Measurements from ENCODE around the gene R3HDM4. TPM values are rescaled to one million over a fixed set of nuclear protein-coding genes. Genes with fewer than 3 reads are reported as not detected.
A peak's percentile ranks its signal among the peaks of the same experiment; 100 is the strongest.

R3HDM4 gene
- total and polyA plus RNA-seq, 11 donors, result 17.1 to 47.1 (median 24.2) TPM

- Histone ChIP-seq H3K9me3 (no peaks in the 10 kb centered on the region), H3K27me3 (peaks cover 38 to 54% (median 48%) of the 10 kb centered on the region in 9 donors), H3K36me3 (no peaks in the 10 kb centered on the region), H3K4me3 (peak overlapping the region in 1 of 12 donors; percentile 20), H3K4me1 (peaks cover 7 to 55% (median 30%) of the 10 kb centered on the region in 12 donors), H3K27ac (no peak overlapping the region)
- WGBS, 4 donors, result 1 to 4% (median 4%) methylated on average over 17 to 58 of the region's 58 CpGs
- DNase-seq, result peak in 1 of 5 donors; percentile 19
- intact Hi-C loops (cut with DNase I), result loop anchor here in 4 of 10 donors (5.0 kb wide), 2 partner anchors 41 to 51 kb away; no protein-coding TSS in a partner anchor
- no peak for TF ChIP-seq POLR2A (IDR thresholded peaks at IDR 0.05)
- TF ChIP-seq, protein P1, sequence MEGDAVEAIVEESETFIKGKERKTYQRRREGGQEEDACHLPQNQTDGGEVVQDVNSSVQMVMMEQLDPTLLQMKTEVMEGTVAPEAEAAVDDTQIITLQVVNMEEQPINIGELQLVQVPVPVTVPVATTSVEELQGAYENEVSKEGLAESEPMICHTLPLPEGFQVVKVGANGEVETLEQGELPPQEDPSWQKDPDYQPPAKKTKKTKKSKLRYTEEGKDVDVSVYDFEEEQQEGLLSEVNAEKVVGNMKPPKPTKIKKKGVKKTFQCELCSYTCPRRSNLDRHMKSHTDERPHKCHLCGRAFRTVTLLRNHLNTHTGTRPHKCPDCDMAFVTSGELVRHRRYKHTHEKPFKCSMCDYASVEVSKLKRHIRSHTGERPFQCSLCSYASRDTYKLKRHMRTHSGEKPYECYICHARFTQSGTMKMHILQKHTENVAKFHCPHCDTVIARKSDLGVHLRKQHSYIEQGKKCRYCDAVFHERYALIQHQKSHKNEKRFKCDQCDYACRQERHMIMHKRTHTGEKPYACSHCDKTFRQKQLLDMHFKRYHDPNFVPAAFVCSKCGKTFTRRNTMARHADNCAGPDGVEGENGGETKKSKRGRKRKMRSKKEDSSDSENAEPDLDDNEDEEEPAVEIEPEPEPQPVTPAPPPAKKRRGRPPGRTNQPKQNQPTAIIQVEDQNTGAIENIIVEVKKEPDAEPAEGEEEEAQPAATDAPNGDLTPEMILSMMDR (IDR thresholded peaks at IDR 0.05), result no peak
- no peak for ATAC-seq
Observed at GRCh38 chr19:918481-919198, 5.6 kb upstream of the R3HDM4 start.

DNA sequence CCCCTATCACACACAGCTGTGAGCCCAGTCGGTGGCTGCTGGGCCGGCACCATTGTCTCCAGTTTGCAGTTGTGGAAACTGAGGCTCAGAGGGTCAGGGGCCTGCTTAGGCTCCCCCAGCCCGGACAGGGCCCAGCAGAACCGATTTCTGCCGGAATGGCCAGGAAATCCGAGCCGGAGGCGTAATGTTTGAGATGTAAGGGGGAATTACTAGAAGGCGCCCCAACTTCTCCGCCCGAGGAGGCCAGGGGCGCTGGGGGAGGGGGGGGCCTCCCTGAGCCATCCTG, 5.1 kb upstream of the R3HDM4 start:
- Histone ChIP-seq H3K9me3 (no peaks in the 10 kb centered on the region), H3K27me3 (peaks cover 38 to 54% (median 48%) of the 10 kb centered on the region in 9 donors), H3K4me3 (peak overlapping the region in 6 of 12 donors; percentile 8 to 47 (median 38)), H3K36me3 (no peaks in the 10 kb centered on the region), H3K27ac (no peak overlapping the region), H3K4me1 (peaks cover 7 to 54% (median 31%) of the 10 kb centered on the region in 12 donors)
- TF ChIP-seq, protein P1 (IDR thresholded peaks at IDR 0.05), result no peak
- no peak for TF ChIP-seq POLR2A (IDR thresholded peaks at IDR 0.05)
- DNase-seq (no peak), ATAC-seq (no peak)
- intact Hi-C loops (cut with DNase I), result loop anchor here in 4 of 10 donors (5.0 kb wide), 2 partner anchors 41 to 51 kb away; no protein-coding TSS in a partner anchor
- WGBS, 4 donors, result 0 to 5% (median 4%) methylated on average over 7 to 12 of the region's 12 CpGs; no CpG with 5 or more reads in 1 of the 4 donors

GRCh38 chr19:917323-918151, 4.5 kb upstream of the R3HDM4 start, which contains the start of gene KISS1R:
Gene KISS1R, plus strand, starts transcription at chr19:917333. Its CDS starts 170 bp downstream, at chr19:917503.
- Histone ChIP-seq H3K36me3 (no peaks in the 10 kb centered on the region), H3K4me3 (peak within 1 kb of the TSS; percentile 8 to 47 (median 34)), H3K27me3 (peaks cover 38 to 54% (median 48%) of the 10 kb centered on the region in 9 donors), H3K27ac (no peak within 1 kb of the TSS), H3K4me1 (peaks cover 7 to 54% (median 31%) of the 10 kb centered on the region in 12 donors), H3K9me3 (no peaks in the 10 kb centered on the region)
- DNase-seq (no peak), ATAC-seq (no peak)
- WGBS, 4 donors, result 0 to 2% (median 1%) methylated on average over 17 to 87 of the region's 87 CpGs
- intact Hi-C loops (cut with DNase I), result loop anchor here in 5 of 10 donors (1.0 to 5.0 kb wide), 3 partner anchors 40 to 147 kb away; no protein-coding TSS in a partner anchor
- TF ChIP-seq, protein P1 (IDR thresholded peaks at IDR 0.05), result peak in 11 of 12 donors; percentile 9 to 56 (median 40)
- TF ChIP-seq POLR2A (IDR thresholded peaks at IDR 0.05), result no peak

Measured in heart left ventricle (tissue), 16 donors.